ENCODE measurements around the gene SLC17A7.

DNA sequence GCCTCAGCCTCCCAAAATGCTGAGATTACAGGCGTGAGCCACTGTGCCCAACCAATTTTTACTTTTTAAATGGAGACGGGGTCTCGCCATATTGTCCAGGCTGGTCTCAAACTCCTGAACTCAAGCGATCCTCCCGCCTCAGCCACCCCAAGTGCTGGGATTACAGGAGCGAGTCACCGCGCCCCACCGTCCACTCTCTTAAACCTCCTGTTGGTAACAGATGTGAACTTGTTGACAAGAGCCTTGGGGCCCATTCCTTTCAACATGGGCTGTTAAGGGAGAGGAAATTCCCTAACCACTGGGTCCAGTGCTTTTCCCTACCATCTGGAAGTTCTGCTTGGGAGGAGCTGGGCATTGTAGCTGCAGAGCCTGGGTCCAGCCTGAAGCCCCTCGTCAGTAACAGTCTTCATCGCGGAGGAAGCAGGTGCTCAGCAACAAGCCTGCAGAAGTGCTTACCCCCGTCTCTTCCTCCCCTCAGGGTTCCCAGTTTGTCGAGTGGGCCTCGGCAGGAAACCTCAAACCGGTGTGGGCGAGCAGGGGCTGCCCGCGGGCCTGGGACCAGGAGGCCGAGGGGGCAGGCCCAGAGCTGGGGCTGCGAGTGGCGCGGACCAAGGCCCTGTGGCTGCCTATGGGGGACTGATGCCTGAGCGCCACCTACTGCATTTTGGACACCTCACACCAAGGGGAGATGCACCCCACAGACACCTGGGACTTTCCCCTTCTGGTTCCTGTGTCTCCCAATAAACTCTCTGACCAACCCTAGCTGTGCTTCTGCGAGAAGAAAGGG, 28.7 kb upstream of the SLC17A7 start:
- TF ChIP-seq, protein P1, sequence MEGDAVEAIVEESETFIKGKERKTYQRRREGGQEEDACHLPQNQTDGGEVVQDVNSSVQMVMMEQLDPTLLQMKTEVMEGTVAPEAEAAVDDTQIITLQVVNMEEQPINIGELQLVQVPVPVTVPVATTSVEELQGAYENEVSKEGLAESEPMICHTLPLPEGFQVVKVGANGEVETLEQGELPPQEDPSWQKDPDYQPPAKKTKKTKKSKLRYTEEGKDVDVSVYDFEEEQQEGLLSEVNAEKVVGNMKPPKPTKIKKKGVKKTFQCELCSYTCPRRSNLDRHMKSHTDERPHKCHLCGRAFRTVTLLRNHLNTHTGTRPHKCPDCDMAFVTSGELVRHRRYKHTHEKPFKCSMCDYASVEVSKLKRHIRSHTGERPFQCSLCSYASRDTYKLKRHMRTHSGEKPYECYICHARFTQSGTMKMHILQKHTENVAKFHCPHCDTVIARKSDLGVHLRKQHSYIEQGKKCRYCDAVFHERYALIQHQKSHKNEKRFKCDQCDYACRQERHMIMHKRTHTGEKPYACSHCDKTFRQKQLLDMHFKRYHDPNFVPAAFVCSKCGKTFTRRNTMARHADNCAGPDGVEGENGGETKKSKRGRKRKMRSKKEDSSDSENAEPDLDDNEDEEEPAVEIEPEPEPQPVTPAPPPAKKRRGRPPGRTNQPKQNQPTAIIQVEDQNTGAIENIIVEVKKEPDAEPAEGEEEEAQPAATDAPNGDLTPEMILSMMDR (IDR thresholded peaks at IDR 0.05): no peak
- no peak for TF ChIP-seq POLR2A (IDR thresholded peaks at IDR 0.05)

Measured in ovary (tissue), 3 donors.